ENCODE data around the gene GGA3. TPM values are rescaled to one million over a fixed set of nuclear protein-coding genes. Genes with fewer than 3 reads are reported as not detected.

Gene GGA3
- total RNA-seq, 6 experiments from 2014 or later = 12.4 to 18.9 (median 15.8) TPM

GRCh38 chr17:75249564-75249963, 11.8 kb downstream of the GGA3 start:
- WGBS (ENCODE audit: insufficient coverage, low coverage, low lambda C conversion rate, missing lambda C conversion rate) = 75% methylated on average over 4 of the region's 4 CpGs
- no peaks in the 10 kb centered on the region for H3K4me1 ChIP-seq
- peaks cover 0 to 18% (median 7%) of the 10 kb centered on the region in 4 donors for H3K36me3 ChIP-seq
- no peaks in the 10 kb centered on the region for H3K9me3 ChIP-seq
- no peaks in the 10 kb centered on the region for H3K27me3 ChIP-seq
- no peak overlapping the region for H3K4me3 ChIP-seq
- TF ChIP-seq, protein P1, sequence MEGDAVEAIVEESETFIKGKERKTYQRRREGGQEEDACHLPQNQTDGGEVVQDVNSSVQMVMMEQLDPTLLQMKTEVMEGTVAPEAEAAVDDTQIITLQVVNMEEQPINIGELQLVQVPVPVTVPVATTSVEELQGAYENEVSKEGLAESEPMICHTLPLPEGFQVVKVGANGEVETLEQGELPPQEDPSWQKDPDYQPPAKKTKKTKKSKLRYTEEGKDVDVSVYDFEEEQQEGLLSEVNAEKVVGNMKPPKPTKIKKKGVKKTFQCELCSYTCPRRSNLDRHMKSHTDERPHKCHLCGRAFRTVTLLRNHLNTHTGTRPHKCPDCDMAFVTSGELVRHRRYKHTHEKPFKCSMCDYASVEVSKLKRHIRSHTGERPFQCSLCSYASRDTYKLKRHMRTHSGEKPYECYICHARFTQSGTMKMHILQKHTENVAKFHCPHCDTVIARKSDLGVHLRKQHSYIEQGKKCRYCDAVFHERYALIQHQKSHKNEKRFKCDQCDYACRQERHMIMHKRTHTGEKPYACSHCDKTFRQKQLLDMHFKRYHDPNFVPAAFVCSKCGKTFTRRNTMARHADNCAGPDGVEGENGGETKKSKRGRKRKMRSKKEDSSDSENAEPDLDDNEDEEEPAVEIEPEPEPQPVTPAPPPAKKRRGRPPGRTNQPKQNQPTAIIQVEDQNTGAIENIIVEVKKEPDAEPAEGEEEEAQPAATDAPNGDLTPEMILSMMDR (IDR thresholded peaks at IDR 0.05) = no peak
- TF ChIP-seq POLR2A (IDR thresholded peaks at IDR 0.05) = no peak
- intact Hi-C loops (cut with DNase I) = no loop called here
- H3K27ac ChIP-seq = no peak overlapping the region
- DNase-seq = no peak
- no peak for ATAC-seq

- TF ChIP-seq POLR2A (IDR thresholded peaks at IDR 0.05) = no peak
- TF ChIP-seq, protein P1 (IDR thresholded peaks at IDR 0.05) = no peak
- DNase-seq (no peak), ATAC-seq (no peak)
- no peak overlapping the region for H3K27ac ChIP-seq
- WGBS (ENCODE audit: insufficient coverage, low coverage, low lambda C conversion rate, missing lambda C conversion rate) = 60% methylated on average over 1 of the region's 12 CpGs
- intact Hi-C loops (cut with DNase I) = no loop called here
- H3K4me1 ChIP-seq = no peaks in the 10 kb centered on the region
- H3K4me3 ChIP-seq = no peak overlapping the region
- H3K27me3 ChIP-seq = no peaks in the 10 kb centered on the region
- peaks cover 0 to 44% (median 15%) of the 10 kb centered on the region in 4 donors for H3K36me3 ChIP-seq
- no peaks in the 10 kb centered on the region for H3K9me3 ChIP-seq
Measured at GRCh38 chr17:75246404-75246803, 15.0 kb downstream of the GGA3 start.

- TF ChIP-seq POLR2A (IDR thresholded peaks at IDR 0.05) = no peak
- TF ChIP-seq, protein P1 (IDR thresholded peaks at IDR 0.05) = no peak
- H3K36me3 ChIP-seq = peaks cover 0 to 58% (median 15%) of the 10 kb centered on the region in 4 donors
- intact Hi-C loops (cut with DNase I) = no loop called here
- H3K27me3 ChIP-seq = no peaks in the 10 kb centered on the region
- DNase-seq (no peak), ATAC-seq (no peak)
- H3K27ac ChIP-seq = no peak overlapping the region
- no peaks in the 10 kb centered on the region for H3K4me1 ChIP-seq
- no peak overlapping the region for H3K4me3 ChIP-seq
- WGBS (ENCODE audit: insufficient coverage, low coverage, low lambda C conversion rate, missing lambda C conversion rate) = 93% methylated on average over 5 of the region's 6 CpGs
- H3K9me3 ChIP-seq = no peaks in the 10 kb centered on the region
Measured at GRCh38 chr17:75245011-75245410, 16.4 kb downstream of the GGA3 start.

DNA sequence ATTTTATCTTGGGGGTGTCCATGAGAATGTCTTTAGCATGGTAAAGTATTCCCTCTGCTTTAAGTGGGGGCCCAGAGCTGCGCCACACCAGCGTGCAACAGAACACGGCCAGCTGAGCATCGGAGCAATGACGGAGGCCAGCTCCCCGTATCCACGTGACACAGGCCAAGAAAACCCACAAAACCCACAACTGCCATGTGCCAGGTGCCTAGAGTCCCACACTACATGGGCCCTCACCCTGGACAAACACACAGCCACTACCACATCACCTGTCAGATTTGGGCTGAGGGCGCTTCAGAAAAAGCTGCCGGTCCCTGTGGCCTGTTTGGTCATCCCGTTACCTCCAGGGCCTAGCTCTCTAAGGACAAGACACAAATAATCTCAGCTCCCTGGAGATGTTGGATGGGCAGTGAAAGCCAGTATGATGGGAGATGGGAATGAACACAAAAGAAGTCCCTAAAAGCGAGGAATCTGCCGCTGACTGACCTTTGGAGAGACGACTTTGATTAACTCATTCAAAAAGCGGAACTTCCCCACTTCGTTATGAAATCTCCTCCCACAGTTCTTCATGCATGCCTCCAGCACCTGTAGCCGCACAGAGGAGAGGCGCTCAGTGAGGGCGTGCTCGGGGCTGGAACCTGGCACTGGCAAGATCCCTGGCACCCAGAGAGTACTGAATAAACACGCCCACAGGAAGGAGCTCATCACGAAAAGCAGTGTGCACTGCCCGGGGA, 17.1 kb downstream of the GGA3 start:
- Histone ChIP-seq H3K4me3 (no peak overlapping the region), H3K27me3 (no peaks in the 10 kb centered on the region), H3K9me3 (no peaks in the 10 kb centered on the region), H3K27ac (no peak overlapping the region), H3K4me1 (no peaks in the 10 kb centered on the region), H3K36me3 (peaks cover 0 to 63% (median 15%) of the 10 kb centered on the region in 4 donors)
- intact Hi-C loops (cut with DNase I) = no loop called here
- 62% methylated on average over 9 of the region's 22 CpGs for WGBS (ENCODE audit: insufficient coverage, low coverage, low lambda C conversion rate, missing lambda C conversion rate)
- TF ChIP-seq, protein P1 (IDR thresholded peaks at IDR 0.05) = no peak
- no peak for TF ChIP-seq POLR2A (IDR thresholded peaks at IDR 0.05)
- DNase-seq = no peak
- ATAC-seq = peak in 1 of 4 donors; percentile 67
